ENCODE measurements around the gene AHR. TPM values are rescaled to one million over a fixed set of nuclear protein-coding genes. Genes with fewer than 3 reads are reported as not detected.

AHR gene
- total and polyA plus RNA-seq, 2 donors (not counting 1 experiment from before 2014, with no cell fraction given) = 4.8 to 11.2 TPM

GRCh38 chr7:17364671-17365070 is 66.2 kb downstream of the AHR start:
- WGBS (ENCODE audit: insufficient coverage) = no CpG with 5 or more reads among the region's 2 CpGs
- Histone ChIP-seq H3K9ac (ENCODE audit: low read length) (no peak overlapping the region), H3K79me2 (ENCODE audit: control insufficient read depth, insufficient read depth, low read length) (no peaks in the 10 kb centered on the region), H2AFZ (ENCODE audit: insufficient read depth, low read depth, low read length, poor library complexity, severe bottlenecking) (no peak overlapping the region), H3K27me3 (replicated peaks in 1 of 4; ENCODE audit: control extremely low read depth in 1 of 4, control insufficient read depth in 3 of 4, insufficient read depth in 4 of 4, low read length in 3 of 4) (no peaks in the 10 kb centered on the region), H3K9me3 (ENCODE audit: control extremely low read depth in 1 of 3, control insufficient read depth in 2 of 3, insufficient read depth in 1 of 3, low read length in 2 of 3) (peaks cover 0 to 6% (median 0%) of the 10 kb centered on the region in 3 donors), H4K20me1 (ENCODE audit: control insufficient read depth, insufficient read depth, low read length, poor library complexity, severe bottlenecking) (no peaks in the 10 kb centered on the region), H3K27ac (ENCODE audit: low read length in 2 of 2) (no peak overlapping the region), H3K4me3 (ENCODE audit: control extremely low read depth in 1 of 5, extremely low read depth in 1 of 5, insufficient read depth in 1 of 5, low read depth in 2 of 5, low read length in 4 of 5) (no peak overlapping the region), H3K4me2 (replicated peaks; ENCODE audit: low read depth, low read length, poor library complexity, severe bottlenecking) (no peak overlapping the region), H3K36me3 (replicated peaks in 1 of 2; ENCODE audit: control extremely low read depth in 1 of 2, control insufficient read depth in 1 of 2, extremely low read depth in 1 of 2, insufficient read depth in 2 of 2, low read length in 1 of 2) (no peaks in the 10 kb centered on the region), H3K4me1 (ENCODE audit: control insufficient read depth in 2 of 2, insufficient read depth in 2 of 2, low read length in 2 of 2) (no peaks in the 10 kb centered on the region)
- Mint-ChIP-seq H3K4me1 (no peaks in the 10 kb centered on the region), H3K4me3 (no peak overlapping the region), H3K9me3 (ENCODE audit: insufficient read depth) (peaks cover 3% of the 10 kb centered on the region), H3K27ac (no peak overlapping the region), H3K27me3 (no peaks in the 10 kb centered on the region)
- ATAC-seq (ENCODE audit: low read depth) = no peak
- intact Hi-C loops (cut with micrococcal nuclease) = no loop called here
- DNase-seq = no peak
- CTCF ChIA-PET = interaction anchor here (0.9 kb wide), 1 partner anchor 382 kb away, joined by 7 read pairs; no protein-coding TSS in a partner anchor
- POLR2A ChIA-PET = no interaction called here
- no peak for TF ChIP-seq CTCF (IDR thresholded peaks at IDR 0.05)
- TF ChIP-seq EZH2 (IDR thresholded peaks at IDR 0.05; ENCODE audit: borderline replicate concordance, insufficient read depth, low read depth, low read length, poor library complexity, severe bottlenecking) = no peak

GRCh38 chr7:17365775-17366174 is 67.3 kb downstream of the AHR start:
- Histone ChIP-seq H4K20me1 (ENCODE audit: control insufficient read depth, insufficient read depth, low read length, poor library complexity, severe bottlenecking) (no peaks in the 10 kb centered on the region), H3K36me3 (replicated peaks in 1 of 2; ENCODE audit: control extremely low read depth in 1 of 2, control insufficient read depth in 1 of 2, extremely low read depth in 1 of 2, insufficient read depth in 2 of 2, low read length in 1 of 2) (no peaks in the 10 kb centered on the region), H3K4me1 (ENCODE audit: control insufficient read depth in 2 of 2, insufficient read depth in 2 of 2, low read length in 2 of 2) (no peaks in the 10 kb centered on the region), H2AFZ (ENCODE audit: insufficient read depth, low read depth, low read length, poor library complexity, severe bottlenecking) (no peak overlapping the region), H3K4me2 (replicated peaks; ENCODE audit: low read depth, low read length, poor library complexity, severe bottlenecking) (no peak overlapping the region), H3K4me3 (ENCODE audit: control extremely low read depth in 1 of 5, extremely low read depth in 1 of 5, insufficient read depth in 1 of 5, low read depth in 2 of 5, low read length in 4 of 5) (no peak overlapping the region), H3K9me3 (ENCODE audit: control extremely low read depth in 1 of 3, control insufficient read depth in 2 of 3, insufficient read depth in 1 of 3, low read length in 2 of 3) (peaks cover 0 to 6% (median 0%) of the 10 kb centered on the region in 3 donors), H3K79me2 (ENCODE audit: control insufficient read depth, insufficient read depth, low read length) (no peaks in the 10 kb centered on the region), H3K27me3 (replicated peaks in 1 of 4; ENCODE audit: control extremely low read depth in 1 of 4, control insufficient read depth in 3 of 4, insufficient read depth in 4 of 4, low read length in 3 of 4) (no peaks in the 10 kb centered on the region), H3K27ac (ENCODE audit: low read length in 2 of 2) (no peak overlapping the region), H3K9ac (ENCODE audit: low read length) (no peak overlapping the region)
- no peaks in the 10 kb centered on the region for H3K4me1 Mint-ChIP-seq
- intact Hi-C loops (cut with micrococcal nuclease) = no loop called here
- no peak overlapping the region for H3K27ac Mint-ChIP-seq
- DNase-seq = no peak
- ChIA-PET CTCF (no interaction called here), POLR2A (no interaction called here)
- ATAC-seq (ENCODE audit: low read depth) = no peak
- H3K4me3 Mint-ChIP-seq = no peak overlapping the region
- peaks cover 3% of the 10 kb centered on the region for H3K9me3 Mint-ChIP-seq (ENCODE audit: insufficient read depth)
- H3K27me3 Mint-ChIP-seq = no peaks in the 10 kb centered on the region
- TF ChIP-seq EZH2 (IDR thresholded peaks at IDR 0.05; ENCODE audit: borderline replicate concordance, insufficient read depth, low read depth, low read length, poor library complexity, severe bottlenecking) (no peak), CTCF (IDR thresholded peaks at IDR 0.05) (no peak)
- WGBS (ENCODE audit: insufficient coverage) = no CpG with 5 or more reads among the region's 1 CpG
